CD14-positive monocyte (primary cell): ENCODE measurements around the gene SAAL1. TPM values are rescaled to one million over a fixed set of nuclear protein-coding genes. Genes with fewer than 3 reads are reported as not detected.

Experiments
- DNase-seq, 3 donors: peaks; one replicate each; pipeline ENCODE4 v3.0.0-alpha.2; 2011 to 2022
- H2AFZ ChIP-seq: 2 replicates; pipeline ENCODE4 v1.6.0; 2012; ENCODE audit warnings: mild to moderate bottlenecking, low read depth, low read length, inconsistent platforms; ENCODE audit not compliant: insufficient read depth, poor library complexity, severe bottlenecking
- H3K27ac ChIP-seq, 2 donors: 1 replicate in 1 of 2; 2 replicates in 1 of 2; pipeline ENCODE4 v1.5.1; 2012 to 2013; ENCODE audit warnings: low read length in 2 of 2, control low read depth in 1 of 2, inconsistent platforms in 1 of 2, low read depth in 1 of 2, mild to moderate bottlenecking in 1 of 2
- H3K27me3 ChIP-seq, 2 donors: one replicate each; pipeline versions ENCODE4 v1.6.0 to v1.6.1; 2011 to 2013; ENCODE audit warnings: low read length in 2 of 2; ENCODE audit not compliant: control insufficient read depth in 2 of 2, insufficient read depth in 2 of 2
- H3K36me3 ChIP-seq, 2 donors: replicated peaks in 1 of 2; 1 replicate in 1 of 2; 2 replicates in 1 of 2; pipeline versions ENCODE4 v1.5.1 to v1.6.1; 2012 to 2013; ENCODE audit warnings: low read length in 2 of 2, control low read depth in 1 of 2, inconsistent platforms in 1 of 2, mild to moderate bottlenecking in 1 of 2; ENCODE audit not compliant: insufficient read depth in 2 of 2, control insufficient read depth in 1 of 2
- H3K4me1 ChIP-seq, 2 donors: 1 replicate in 1 of 2; 2 replicates in 1 of 2; pipeline versions ENCODE4 v1.5.1 to v1.6.1; 2012 to 2013; ENCODE audit warnings: low read length in 2 of 2, control low read depth in 1 of 2, inconsistent platforms in 1 of 2, mild to moderate bottlenecking in 1 of 2, moderate library complexity in 1 of 2; ENCODE audit not compliant: insufficient read depth in 2 of 2, control insufficient read depth in 1 of 2
- H3K4me2 ChIP-seq: replicated peaks from 2 replicates; pipeline ENCODE3; 2012; ENCODE audit warnings: low read length, moderate library complexity, mild to moderate bottlenecking; ENCODE audit not compliant: poor library complexity, severe bottlenecking; ENCODE audit errors: extremely low read depth
- H3K4me3 ChIP-seq, 3 experiments: fragments of 200-600 bp in 1 of 3; sonication (generic) in 1 of 3; replicated peaks in 1 of 3; 1 replicate in 2 of 3; 2 replicates in 1 of 3; pipeline ENCODE4 v1.5.1; 2011 to 2013; ENCODE audit warnings: low read length in 3 of 3, mild to moderate bottlenecking in 3 of 3, control low read depth in 2 of 3, low read depth in 2 of 3, inconsistent platforms in 1 of 3, moderate library complexity in 1 of 3
- H3K79me2 ChIP-seq: 2 replicates; pipeline ENCODE4 v1.6.0; 2012; ENCODE audit warnings: mild to moderate bottlenecking, control low read depth, inconsistent platforms, low read length, moderate library complexity; ENCODE audit not compliant: insufficient read depth
- H3K9ac ChIP-seq: 2 replicates; pipeline ENCODE4 v1.6.0; 2017; ENCODE audit warnings: low read length, mild to moderate bottlenecking; ENCODE audit not compliant: insufficient read depth, poor library complexity, severe bottlenecking
- H3K9me3 ChIP-seq, 2 donors: replicated peaks in 1 of 2; 1 replicate in 1 of 2; 2 replicates in 1 of 2; pipeline versions ENCODE4 v1.5.1 to v1.6.1; 2012 to 2013; ENCODE audit warnings: low read length in 2 of 2, control low read depth in 1 of 2; ENCODE audit not compliant: control insufficient read depth in 1 of 2, insufficient read depth in 1 of 2
- H4K20me1 ChIP-seq: 2 replicates; pipeline ENCODE4 v1.6.0; 2012; ENCODE audit warnings: mild to moderate bottlenecking, low read length, control low read depth, moderate library complexity; ENCODE audit not compliant: insufficient read depth
- H3K27ac Mint-ChIP-seq, 7 donors: one replicate each; pipeline ENCODE4 v1.8.0; 2020; ENCODE audit warnings: mild to moderate bottlenecking in 7 of 7, mixed read lengths in 7 of 7, moderate library complexity in 6 of 7, inconsistent platforms in 2 of 7
- H3K27me3 Mint-ChIP-seq, 3 donors: one replicate each; pipeline ENCODE4 v1.8.0; 2021 to 2022; ENCODE audit warnings: low read depth in 3 of 3, mild to moderate bottlenecking in 3 of 3, mixed read lengths in 3 of 3, moderate library complexity in 3 of 3, inconsistent platforms in 1 of 3
- H3K36me3 Mint-ChIP-seq, 2 donors: one replicate each; pipeline ENCODE4 v1.8.0; 2020; ENCODE audit warnings: mixed read lengths in 2 of 2, inconsistent platforms in 1 of 2, mild to moderate bottlenecking in 1 of 2
- H3K4me1 Mint-ChIP-seq: one replicate; pipeline ENCODE4 v1.8.0; 2020; ENCODE audit warnings: mild to moderate bottlenecking, mixed read lengths
- H3K4me3 Mint-ChIP-seq, 2 donors: one replicate each; pipeline ENCODE4 v1.8.0; 2020; ENCODE audit warnings: mild to moderate bottlenecking in 2 of 2, mixed read lengths in 2 of 2, moderate library complexity in 1 of 2
- H3K9me3 Mint-ChIP-seq, 7 donors: one replicate each; pipeline ENCODE4 v1.8.0; 2020 to 2022; ENCODE audit warnings: mixed read lengths in 7 of 7, mild to moderate bottlenecking in 6 of 7, moderate library complexity in 6 of 7, inconsistent platforms in 2 of 7
- WGBS: methylation state at CpG from one replicate; pipeline ENCODE4 v1.1.5; 2013; ENCODE audit warnings: missing lambda C conversion rate; ENCODE audit not compliant: insufficient coverage; 5-methylcytosine and 5-hydroxymethylcytosine counted together
- intact Hi-C, 2 donors: fragments of 100-400 bp; cut with micrococcal nuclease; formaldehyde crosslinking; loops; one replicate each; pipeline versions ENCODE4 v1.15.0 to v1.15.1; 2023
- polyA plus RNA-seq, 3 donors: library from polyadenylated mRNA; depleted of rRNA in 1 of 3; unstranded in 2 of 3; stranded (reverse) in 1 of 3; fragments of 300-500 nt in 2 of 3; fragments of >200 nt in 1 of 3; fragmentation: Illumina TruSeq in 2 of 3; gene quantifications; 1 replicate in 2 of 3; 2 replicates in 1 of 3; pipeline ENCODE4 v1.2.3, GENCODE V29; 2012 to 2021
- TF ChIP-seq, protein P1 (sequence below): fragments of 200-600 bp; IDR thresholded peaks from one replicate; pipeline ENCODE4 v1.8.0; 2022; ENCODE audit warnings: antibody characterized with exemption, mild to moderate bottlenecking

SAAL1 gene
- polyA plus RNA-seq, 3 donors, result 6.4 to 10.2 (median 7.6) TPM

DNA sequence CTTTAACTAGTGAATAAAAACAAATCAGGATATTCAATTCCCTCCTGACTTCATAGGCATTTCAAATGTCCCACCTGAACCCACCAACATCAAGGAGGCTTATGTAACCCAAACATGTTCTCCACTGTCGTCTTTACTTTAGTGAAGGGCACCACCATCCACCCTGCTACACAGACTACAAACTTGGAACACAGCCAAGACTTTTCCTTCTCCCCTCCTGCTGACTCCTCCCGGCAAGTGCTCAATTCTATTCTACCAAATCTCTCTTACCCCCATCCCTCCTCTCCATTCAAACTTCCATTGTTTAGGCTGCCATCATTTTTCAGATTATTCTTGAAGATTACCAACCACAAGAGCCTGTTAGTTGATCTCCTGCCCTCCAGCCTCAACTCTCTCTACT lies 24.3 kb downstream of the SAAL1 start:
- Histone ChIP-seq H3K4me2 (no peak overlapping the region), H3K9ac (no peak overlapping the region), H2AFZ (no peak overlapping the region), H4K20me1 (no peaks in the 10 kb centered on the region), H3K4me1 (no peaks in the 10 kb centered on the region), H3K4me3 (no peak overlapping the region), H3K9me3 (no peaks in the 10 kb centered on the region), H3K27ac (no peak overlapping the region), H3K79me2 (no peaks in the 10 kb centered on the region), H3K27me3 (no peaks in the 10 kb centered on the region), H3K36me3 (peaks cover 33 to 69% of the 10 kb centered on the region in 2 donors)
- Mint-ChIP-seq H3K4me1 (peaks cover 6% of the 10 kb centered on the region), H3K36me3 (peaks cover 55 to 69% of the 10 kb centered on the region in 2 donors), H3K27ac (peak overlapping the region in 5 of 7 donors; percentile 9 to 43 (median 37)), H3K9me3 (no peaks in the 10 kb centered on the region), H3K4me3 (no peak overlapping the region), H3K27me3 (no peaks in the 10 kb centered on the region)
- 81% methylated on average over 2 of the region's 2 CpGs for WGBS
- intact Hi-C loops, result no loop called here
- TF ChIP-seq, protein P1, sequence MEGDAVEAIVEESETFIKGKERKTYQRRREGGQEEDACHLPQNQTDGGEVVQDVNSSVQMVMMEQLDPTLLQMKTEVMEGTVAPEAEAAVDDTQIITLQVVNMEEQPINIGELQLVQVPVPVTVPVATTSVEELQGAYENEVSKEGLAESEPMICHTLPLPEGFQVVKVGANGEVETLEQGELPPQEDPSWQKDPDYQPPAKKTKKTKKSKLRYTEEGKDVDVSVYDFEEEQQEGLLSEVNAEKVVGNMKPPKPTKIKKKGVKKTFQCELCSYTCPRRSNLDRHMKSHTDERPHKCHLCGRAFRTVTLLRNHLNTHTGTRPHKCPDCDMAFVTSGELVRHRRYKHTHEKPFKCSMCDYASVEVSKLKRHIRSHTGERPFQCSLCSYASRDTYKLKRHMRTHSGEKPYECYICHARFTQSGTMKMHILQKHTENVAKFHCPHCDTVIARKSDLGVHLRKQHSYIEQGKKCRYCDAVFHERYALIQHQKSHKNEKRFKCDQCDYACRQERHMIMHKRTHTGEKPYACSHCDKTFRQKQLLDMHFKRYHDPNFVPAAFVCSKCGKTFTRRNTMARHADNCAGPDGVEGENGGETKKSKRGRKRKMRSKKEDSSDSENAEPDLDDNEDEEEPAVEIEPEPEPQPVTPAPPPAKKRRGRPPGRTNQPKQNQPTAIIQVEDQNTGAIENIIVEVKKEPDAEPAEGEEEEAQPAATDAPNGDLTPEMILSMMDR, result no peak
- DNase-seq, result no peak

DNA sequence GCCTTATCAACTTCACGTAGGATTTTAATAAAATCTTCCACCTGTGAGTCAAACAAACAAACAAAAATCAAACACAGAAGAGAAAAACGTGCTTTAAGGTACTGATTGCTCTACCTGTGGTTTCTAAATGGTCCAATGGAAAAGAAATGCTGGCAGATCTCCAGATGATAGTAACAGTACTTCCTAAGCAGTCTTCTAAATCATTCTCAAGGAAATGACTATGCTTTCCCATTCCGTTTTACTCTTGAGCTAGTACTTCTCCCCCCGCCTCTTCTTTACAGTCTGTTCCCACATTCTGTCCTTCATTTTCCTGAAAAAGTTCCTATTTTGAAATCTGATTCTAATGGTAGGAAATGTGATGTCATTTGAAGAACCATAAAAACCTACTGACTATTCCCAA lies 25.4 kb downstream of the SAAL1 start:
- no peak overlapping the region for H3K4me2 ChIP-seq
- H3K36me3 Mint-ChIP-seq, result peaks cover 49 to 58% of the 10 kb centered on the region in 2 donors

More for the DNA sequence above, 25.4 kb downstream of the SAAL1 start:
- Mint-ChIP-seq H3K4me1 (peaks cover 6% of the 10 kb centered on the region), H3K4me3 (no peak overlapping the region), H3K27ac (no peak overlapping the region), H3K27me3 (no peaks in the 10 kb centered on the region), H3K9me3 (no peaks in the 10 kb centered on the region)
- no peak for DNase-seq
- no peaks in the 10 kb centered on the region for H3K27me3 ChIP-seq
- H2AFZ ChIP-seq, result no peak overlapping the region
- H3K27ac ChIP-seq, result no peak overlapping the region
- H3K9me3 ChIP-seq, result no peaks in the 10 kb centered on the region
- H3K36me3 ChIP-seq, result peaks cover 33 to 59% of the 10 kb centered on the region in 2 donors
- intact Hi-C loops, result no loop called here
- H3K9ac ChIP-seq, result no peak overlapping the region
- no peaks in the 10 kb centered on the region for H3K4me1 ChIP-seq
- no peak overlapping the region for H3K4me3 ChIP-seq
- no peaks in the 10 kb centered on the region for H4K20me1 ChIP-seq
- TF ChIP-seq, protein P1, result no peak
- WGBS, result 0% methylated on average over 1 of the region's 4 CpGs
- no peaks in the 10 kb centered on the region for H3K79me2 ChIP-seq
